GM12878 (cell line): ENCODE data around the gene MEMO1. TPM values are rescaled to one million over a fixed set of nuclear protein-coding genes. Genes with fewer than 3 reads are reported as not detected.
"Not testable (repeated sequence)": the region's sequence is repeated elsewhere in the genome, so short reads cannot be mapped to it uniquely, and the experiment has no call there.

Experiments
- ATAC-seq: fragments of 200-7000 bp; cut with Tn5 transposase; 3 replicates; pipeline ENCODE4 v1.9.1; 2020; ENCODE audit warnings: mild to moderate bottlenecking, moderate library complexity
- BruUV-seq: library from RNA; stranded (reverse); fragments of 400-500 nt; replicated peaks from 2 replicates; lab custom pipeline; 2021; lab: Mats Ljungman, UMichigan
- CTCF ChIA-PET: fragments of 300-600 bp; sonication (Branson Sonifier 250); formaldehyde crosslinking; extraction: SDS; loops from one replicate; lab custom pipeline; 2021; ENCODE audit warnings: inconsistent platforms; lab: Yijun Ruan, JAX
- POLR2A ChIA-PET: fragments of 350-600 bp; formaldehyde crosslinking; extraction: SDS; loops from one replicate; lab custom pipeline; 2021; ENCODE audit warnings: inconsistent platforms; lab: Charles Lee
- RAD21 ChIA-PET: fragments of 300-600 bp; sonication (Branson Sonifier 250); formaldehyde crosslinking; loops from one replicate; lab custom pipeline; 2023; ENCODE audit warnings: antibody characterized with exemption; ENCODE audit not compliant: unreplicated experiment; lab: Charles Lee
- SMC1A ChIA-PET: fragments of 300-600 bp; sonication (Branson Sonifier 250); formaldehyde crosslinking; loops from one replicate; lab custom pipeline; 2023; ENCODE audit not compliant: unreplicated experiment, uncharacterized antibody; lab: Charles Lee
- DNase-seq: peaks from one replicate; pipeline ENCODE4 v3.0.0-alpha.2; 2011; ENCODE audit warnings: low read depth, low spot score
- FAIRE-seq: peaks from 3 replicates; lab custom pipeline; 2011; peaks lifted over from hg19 to GRCh38; lab: Jason Lieb, UNC
- H2AFZ ChIP-seq: 2 replicates; pipeline ENCODE4 v1.6.0; 2011; ENCODE audit warnings: low read depth, low read length, control low read depth; ENCODE audit not compliant: control insufficient read depth
- H3K27ac ChIP-seq: 2 replicates; pipeline ENCODE4 v1.5.1; 2011; ENCODE audit warnings: control low read depth; ENCODE audit not compliant: control insufficient read depth, insufficient read depth
- H3K27me3 ChIP-seq, 2 experiments: replicated peaks in 1 of 2; 2 replicates each; pipeline versions ENCODE4 v1.6.0 to v1.6.1; 2011; ENCODE audit warnings: low read length in 1 of 2; ENCODE audit not compliant: control insufficient read depth in 2 of 2, insufficient read depth in 2 of 2
- H3K36me3 ChIP-seq, 2 experiments: 2 replicates each; pipeline ENCODE4 v1.5.1; 2011; ENCODE audit warnings: low read length in 1 of 2; ENCODE audit not compliant: control insufficient read depth in 2 of 2, insufficient read depth in 2 of 2
- H3K4me1 ChIP-seq: 2 replicates; pipeline ENCODE4 v1.6.1; 2011; ENCODE audit warnings: mild to moderate bottlenecking, low read length, moderate library complexity, mixed read lengths; ENCODE audit not compliant: control insufficient read depth, insufficient read depth
- H3K4me2 ChIP-seq: 2 replicates; pipeline ENCODE4 v1.6.0; 2011; ENCODE audit warnings: control low read depth; ENCODE audit not compliant: control insufficient read depth, insufficient read depth
- H3K4me3 ChIP-seq: fragments of 200-600 bp; sonication (generic); 2 replicates; pipeline ENCODE4 v1.5.1; 2016
- H3K79me2 ChIP-seq: 2 replicates; pipeline ENCODE4 v1.6.0; 2011; ENCODE audit warnings: low read length; ENCODE audit not compliant: control insufficient read depth, insufficient read depth
- H3K9ac ChIP-seq: 2 replicates; pipeline ENCODE4 v1.8.0; 2011; ENCODE audit warnings: low read length, control low read depth, mixed read lengths; ENCODE audit not compliant: control insufficient read depth, insufficient read depth
- H3K9me3 ChIP-seq: replicated peaks from 3 replicates; pipeline ENCODE4 v1.5.1; 2011; ENCODE audit warnings: mild to moderate bottlenecking, low read length; ENCODE audit not compliant: control insufficient read depth, insufficient read depth
- H4K20me1 ChIP-seq: 2 replicates; pipeline ENCODE4 v1.6.0; 2011; ENCODE audit not compliant: control insufficient read depth, insufficient read depth
- SMC3 ChIP-seq: IDR thresholded peaks from 2 replicates; pipeline ENCODE4 v1.6.1; 2011; ENCODE audit warnings: low read length, improper control_type of control experiment, borderline replicate concordance
- ZBED1 ChIP-seq: IDR thresholded peaks from 2 replicates; pipeline ENCODE4 v1.6.1; 2016; ENCODE audit warnings: borderline replicate concordance
- ZNF687 ChIP-seq: fragments of 450-650 bp; IDR thresholded peaks from 2 replicates; pipeline ENCODE4 v1.6.1; 2017; ENCODE audit warnings: mild to moderate bottlenecking, moderate library complexity
- WGBS: methylation state at CpG from one replicate; pipeline ENCODE4 v1.1.6; 2016; ENCODE audit warnings: low lambda C conversion rate; ENCODE audit not compliant: insufficient replicate concordance, insufficient coverage; ENCODE audit errors: missing lambda C conversion rate; 5-methylcytosine and 5-hydroxymethylcytosine counted together
- in situ Hi-C: fragments of 300-500 bp; cut with MboI; formaldehyde crosslinking; loops from 9 replicates; pipeline ENCODE4 v1.14.3; 2018; ENCODE audit warnings: mixed read lengths
- intact Hi-C: fragments of 100-400 bp; cut with micrococcal nuclease; formaldehyde crosslinking; loops from one replicate; pipeline ENCODE4 v1.14.2; 2022; ENCODE audit not compliant: unreplicated experiment
- polyA plus RNA-seq, 11 experiments: library from polyadenylated mRNA; depleted of rRNA in 4 of 11; unstranded in 6 of 11; stranded (reverse) in 5 of 11; fragments of >200 nt; fragmentation: Nextera tagmentation in 4 of 11; fragmentation: Illumina TruSeq in 1 of 11; extraction: Ambion mirVana in 4 of 11; extraction: Trizol in 1 of 11; gene quantifications; 1 replicate in 1 of 11; 2 replicates in 10 of 11; pipeline versions ENCODE4 v1.2.1 to v1.2.3, GENCODE V29; 2011 to 2016; ENCODE audit warnings: inconsistent platforms in 2 of 11, missing spikeins in 2 of 11, low read depth in 1 of 11
- total RNA-seq, 4 experiments: library from RNA; depleted of rRNA in 3 of 4; stranded (reverse); fragments of >200 nt in 3 of 4; fragmentation: Illumina TruSeq in 1 of 4; extraction: Trizol in 1 of 4; gene quantifications; 2 replicates each; pipeline versions ENCODE4 v1.2.1 to v1.2.3, GENCODE V29; 2013 to 2021

Gene MEMO1
- total and polyA plus RNA-seq, 10 of the 15 experiments (the other 5 are each of a cell fraction or from before 2014, with no cell fraction given), result 39.8 to 99.1 (median 72.2) TPM

DNA sequence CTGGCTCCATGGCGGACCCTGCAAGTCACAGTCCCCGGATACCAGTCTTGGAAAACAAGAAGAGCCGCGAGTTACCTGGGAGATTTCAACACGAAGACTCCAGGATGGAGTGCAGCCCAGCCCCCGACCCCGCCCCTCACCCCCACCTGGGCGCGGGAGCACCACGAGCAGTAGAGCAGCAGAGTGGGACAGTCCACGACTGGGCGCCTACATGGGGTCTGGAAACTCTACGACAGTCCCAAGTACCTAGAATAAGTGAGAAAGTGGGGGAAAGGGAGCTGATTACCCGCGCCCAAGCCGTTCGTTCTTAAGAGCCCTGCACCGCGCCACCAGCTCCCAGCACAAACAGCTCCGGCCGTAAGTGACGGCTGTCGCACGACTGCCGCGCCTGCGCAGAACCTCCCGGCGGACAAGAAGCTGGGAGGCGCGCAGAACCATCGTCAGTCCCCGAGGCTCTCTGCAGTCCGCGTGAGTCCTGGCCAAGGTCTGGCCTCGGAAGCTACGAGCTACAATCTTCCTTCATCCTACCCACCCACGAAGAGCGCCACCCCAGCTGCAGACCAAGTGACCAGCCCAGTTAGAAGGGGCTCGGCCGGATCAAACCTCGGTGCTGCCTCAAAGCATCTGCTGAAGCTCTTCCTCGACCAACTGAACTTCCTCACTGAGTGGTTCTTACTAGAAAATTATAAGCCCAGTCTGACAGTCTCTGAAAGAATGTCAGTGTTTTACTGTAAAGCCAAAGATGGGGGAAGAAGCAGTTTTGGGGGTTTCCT is 28.8 kb upstream of the MEMO1 start, which contains the start of gene DPY30 (continued):
- 0 out of 2 replicates have a peak, but pooled peaks have one; percentile 6 for TF ChIP-seq SMC3
- no peak for TF ChIP-seq ZBED1
- TF ChIP-seq ZNF687, result peak; percentile 93

GRCh38 chr2:32034198-32034887 is 23.5 kb upstream of the MEMO1 start:
- H3K36me3 ChIP-seq, H4K20me1 ChIP-seq, H3K4me2 ChIP-seq, H3K27ac ChIP-seq, intact Hi-C loops, H3K9ac ChIP-seq, H3K4me3 ChIP-seq, SMC1A ChIA-PET, H3K9me3 ChIP-seq, H2AFZ ChIP-seq, FAIRE-seq, DNase-seq, H3K4me1 ChIP-seq, in situ Hi-C loops, H3K27me3 ChIP-seq, POLR2A ChIA-PET, BruUV-seq, H3K79me2 ChIP-seq: not testable (repeated sequence)
- RAD21 ChIA-PET, result interaction anchor here (0.8 kb wide), 1 partner anchor 19 kb away, joined by 4 read pairs; no protein-coding TSS in a partner anchor
- ATAC-seq, result peak; percentile 81
- CTCF ChIA-PET, result interaction anchor here (0.8 kb wide), 1 partner anchor 10 kb away, joined by 3 read pairs; no protein-coding TSS in a partner anchor
- WGBS, result 90% methylated on average over 8 of the region's 8 CpGs

- H3K4me1 ChIP-seq, intact Hi-C loops, H2AFZ ChIP-seq, H3K4me3 ChIP-seq, BruUV-seq, FAIRE-seq, H3K9ac ChIP-seq, ATAC-seq, DNase-seq, H4K20me1 ChIP-seq, H3K4me2 ChIP-seq, RAD21 ChIA-PET, H3K9me3 ChIP-seq, H3K36me3 ChIP-seq, H3K27me3 ChIP-seq, H3K27ac ChIP-seq, in situ Hi-C loops, H3K79me2 ChIP-seq: not testable (repeated sequence)
- SMC1A ChIA-PET, result interaction anchor here (0.6 to 1.1 kb wide), 2 partner anchors 14 to 43 kb away, joined by 3 read pairs; no protein-coding TSS in a partner anchor
- WGBS, result 91% methylated on average over 9 of the region's 9 CpGs
- POLR2A ChIA-PET, result interaction anchor here (0.5 to 1.2 kb wide), 2 partner anchors 17 to 21 kb away, joined by 4 to 5 read pairs; partner anchors contain the start of gene DPY30
- CTCF ChIA-PET, result interaction anchor here (0.6 kb wide), 1 partner anchor 59 kb away, joined by 4 read pairs; no protein-coding TSS in a partner anchor
Measured at GRCh38 chr2:32018789-32019482, 8.1 kb upstream of the MEMO1 start.
